Smooth muscle cell of bladder (primary cell): ENCODE measurements around the gene TEX51. TPM values are rescaled to one million over a fixed set of nuclear protein-coding genes. Genes with fewer than 3 reads are reported as not detected.

Experiments
- total RNA-seq: library from RNA; depleted of rRNA; stranded (reverse); fragments of >200 nt; gene quantifications from 2 replicates; pipeline ENCODE4 v1.2.3, GENCODE V29; 2014

TEX51 gene
- total RNA-seq: not detected in 2 replicates

GRCh38 chr2:126898636-126899035, at the start of gene TEX51:
Gene TEX51, plus strand, starts transcription at chr2:126898890. Its CDS starts 29 bp downstream, at chr2:126898919.

Other genes with a start within 250 kb of the TEX51 start
- gene GYPC, start 242.7 kb upstream of the TEX51 start, total RNA-seq: 125 and 132 TPM in 2 replicates
- gene BIN1, start 208.3 kb downstream of the TEX51 start, total RNA-seq: 140 TPM in 2 replicates